Measurements from ENCODE around the gene RINL. TPM values are rescaled to one million over a fixed set of nuclear protein-coding genes. Genes with fewer than 3 reads are reported as not detected.

Gene RINL
- total RNA-seq, 1 donor from 2014 or later = 21.6 TPM

GRCh38 chr19:38850976-38851621, 27.0 kb downstream of the RINL start:
- no peak for DNase-seq (ENCODE audit: low read depth)
- H3K36me3 ChIP-seq (ENCODE audit: control insufficient read depth, insufficient read depth, low read length) = peaks cover 2% of the 10 kb centered on the region
- H3K27me3 ChIP-seq (ENCODE audit: control insufficient read depth, insufficient read depth, low read length) = no peaks in the 10 kb centered on the region
- no peak for TF ChIP-seq CTCF (IDR thresholded peaks at IDR 0.05; ENCODE audit: insufficient read depth, low read length, poor library complexity, severe bottlenecking)
- H3K4me3 ChIP-seq (ENCODE audit: low read depth, low read length) = peak overlapping the region; percentile 55

GRCh38 chr19:38850436-38850975, 27.6 kb downstream of the RINL start:
- peak; percentile 5 for TF ChIP-seq CTCF (IDR thresholded peaks at IDR 0.05; ENCODE audit: insufficient read depth, low read length, poor library complexity, severe bottlenecking)
- no peak for DNase-seq (ENCODE audit: low read depth)
- H3K36me3 ChIP-seq (ENCODE audit: control insufficient read depth, insufficient read depth, low read length) = peaks cover 2% of the 10 kb centered on the region

GRCh38 chr19:38849860-38850435, 28.1 kb downstream of the RINL start, which contains the start of gene HNRNPL:
HNRNPL (minus strand) TSS chr19:38849986; CDS start chr19:38849966, 20 bp downstream.
- Histone ChIP-seq H3K27me3 (ENCODE audit: control insufficient read depth, insufficient read depth, low read length) (no peaks in the 10 kb centered on the region), H3K4me3 (ENCODE audit: low read depth, low read length) (peak within 1 kb of the TSS; percentile 63), H3K36me3 (ENCODE audit: control insufficient read depth, insufficient read depth, low read length) (peaks cover 2% of the 10 kb centered on the region)
- peak; percentile 100 for DNase-seq (ENCODE audit: low read depth)
- TF ChIP-seq CTCF (IDR thresholded peaks at IDR 0.05; ENCODE audit: insufficient read depth, low read length, poor library complexity, severe bottlenecking) = peak; percentile 53

More at GRCh38 chr19:38850436-38850975, 27.6 kb downstream of the RINL start:
- no peaks in the 10 kb centered on the region for H3K27me3 ChIP-seq (ENCODE audit: control insufficient read depth, insufficient read depth, low read length)
- H3K4me3 ChIP-seq (ENCODE audit: low read depth, low read length) = peak overlapping the region; percentile 55

- Histone ChIP-seq H3K36me3 (ENCODE audit: control insufficient read depth, insufficient read depth, low read length) (peaks cover 2% of the 10 kb centered on the region), H3K27me3 (ENCODE audit: control insufficient read depth, insufficient read depth, low read length) (no peaks in the 10 kb centered on the region), H3K4me3 (ENCODE audit: low read depth, low read length) (peak overlapping the region; percentile 63)
- peak; percentile 67 for DNase-seq (ENCODE audit: low read depth)
- no peak for TF ChIP-seq CTCF (IDR thresholded peaks at IDR 0.05; ENCODE audit: insufficient read depth, low read length, poor library complexity, severe bottlenecking)
Measured at GRCh38 chr19:38849147-38849859, 28.8 kb downstream of the RINL start.

- TF ChIP-seq CTCF (IDR thresholded peaks at IDR 0.05; ENCODE audit: insufficient read depth, low read length, poor library complexity, severe bottlenecking) = no peak
- peaks cover 5% of the 10 kb centered on the region for H3K36me3 ChIP-seq (ENCODE audit: control insufficient read depth, insufficient read depth, low read length)
- H3K4me3 ChIP-seq (ENCODE audit: low read depth, low read length) = peak overlapping the region; percentile 63
- no peak for DNase-seq (ENCODE audit: low read depth)
- H3K27me3 ChIP-seq (ENCODE audit: control insufficient read depth, insufficient read depth, low read length) = no peaks in the 10 kb centered on the region
Measured at GRCh38 chr19:38848299-38849146, 29.6 kb downstream of the RINL start.
